ENCODE results near the gene ROPN1B. TPM values are rescaled to one million over a fixed set of nuclear protein-coding genes. Genes with fewer than 3 reads are reported as not detected.

Gene ROPN1B
- total and polyA plus RNA-seq, 5 donors: 2.0 to 4.8 (median 3.7) TPM

Other genes with a start within 250 kb of the ROPN1B start
- 10 to 100 TPM; 30.9 to 38.9 (median 37.0) TPM for gene SLC41A3, start 114.9 kb downstream of the ROPN1B start, total RNA-seq
- gene SLC41A3, start 114.9 kb downstream of the ROPN1B start, polyA plus RNA-seq: 25.6 TPM
- gene ALDH1L1, start 211.4 kb downstream of the ROPN1B start, total RNA-seq: 10 to 100 TPM in 2 of 4 donors, 1 to 10 TPM in 2; 7.5 to 16.3 (median 12.5) TPM
- gene ALDH1L1, start 211.4 kb downstream of the ROPN1B start, polyA plus RNA-seq: 11.0 TPM